Neutrophil (primary cell): ENCODE data around the gene GRAMD4.

Source experiments
- H3K27ac ChIP-seq: fragments of 200-600 bp; sonication (generic); 2 replicates; pipeline ENCODE4 v1.5.1; 2016; ENCODE audit warnings: mild to moderate bottlenecking, moderate library complexity
- H3K27me3 ChIP-seq: fragments of 200-600 bp; sonication (generic); 2 replicates; pipeline ENCODE4 v1.6.0; 2016; ENCODE audit warnings: mild to moderate bottlenecking
- H3K36me3 ChIP-seq: fragments of 200-600 bp; sonication (generic); 2 replicates; pipeline ENCODE4 v1.5.1; 2017
- H3K4me1 ChIP-seq, 2 experiments: fragments of 200-600 bp in 1 of 2; sonication (generic) in 1 of 2; 1 replicate in 1 of 2; 2 replicates in 1 of 2; pipeline versions ENCODE4 v1.5.1 to v1.6.1; 2013 to 2016; ENCODE audit warnings: low read depth in 1 of 2, low read length in 1 of 2, mild to moderate bottlenecking in 1 of 2, moderate library complexity in 1 of 2; ENCODE audit not compliant: control insufficient read depth in 1 of 2, insufficient read depth in 1 of 2
- H3K4me3 ChIP-seq, 2 experiments: fragments of 200-600 bp in 1 of 2; sonication (generic) in 1 of 2; 1 replicate in 1 of 2; 2 replicates in 1 of 2; pipeline ENCODE4 v1.5.1; 2013 to 2016; ENCODE audit warnings: low read depth in 1 of 2, low read length in 1 of 2, mild to moderate bottlenecking in 1 of 2, moderate library complexity in 1 of 2
- H3K9me3 ChIP-seq: fragments of 200-600 bp; sonication (generic); 2 replicates; pipeline ENCODE4 v1.5.1; 2016
- TF ChIP-seq, protein P1 (sequence below): fragments of 200-600 bp; sonication (generic); IDR thresholded peaks from 2 replicates; pipeline ENCODE4 v1.5.1; 2016; ENCODE audit warnings: antibody characterized with exemption

GRAMD4 gene

DNA sequence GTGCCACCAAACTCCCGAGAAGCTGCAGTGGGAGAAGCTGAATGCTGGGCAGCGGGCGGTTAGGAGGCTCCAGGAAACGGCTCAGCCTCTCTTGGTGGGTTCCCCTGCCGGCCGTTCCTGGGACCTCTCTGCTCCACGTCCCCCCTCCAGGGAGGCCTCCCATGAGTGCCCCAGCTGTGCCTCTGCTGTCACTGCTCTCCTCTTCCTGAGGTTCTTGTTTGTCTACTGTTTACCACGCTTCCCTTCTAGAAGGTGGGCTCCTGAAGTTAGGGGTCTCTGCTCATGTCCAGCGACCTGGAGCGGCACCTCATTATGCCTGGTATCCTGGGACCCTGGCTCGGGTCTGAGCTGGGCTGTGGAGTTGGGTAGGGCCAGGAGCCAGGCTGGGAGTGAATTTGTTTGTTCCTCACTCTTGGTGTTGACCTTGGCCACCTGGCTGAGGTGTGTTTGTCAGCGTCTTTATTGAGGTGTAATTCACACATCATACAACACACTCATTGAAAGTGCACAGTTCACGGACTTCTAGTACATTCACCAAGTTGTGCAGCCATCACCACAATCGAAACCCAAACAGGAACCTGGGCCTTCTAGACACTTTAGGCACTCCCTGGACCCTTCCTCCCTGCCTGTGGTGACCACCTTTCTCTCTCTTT lies 37.8 kb upstream of the GRAMD4 start:
- no peaks in the 10 kb centered on the region for H3K36me3 ChIP-seq
- no peak overlapping the region for H3K4me3 ChIP-seq
- H3K27ac ChIP-seq, result no peak overlapping the region
- H3K9me3 ChIP-seq, result no peaks in the 10 kb centered on the region
- H3K4me1 ChIP-seq, result peaks cover 42 to 44% of the 10 kb centered on the region in 2 experiments
- TF ChIP-seq, protein P1, sequence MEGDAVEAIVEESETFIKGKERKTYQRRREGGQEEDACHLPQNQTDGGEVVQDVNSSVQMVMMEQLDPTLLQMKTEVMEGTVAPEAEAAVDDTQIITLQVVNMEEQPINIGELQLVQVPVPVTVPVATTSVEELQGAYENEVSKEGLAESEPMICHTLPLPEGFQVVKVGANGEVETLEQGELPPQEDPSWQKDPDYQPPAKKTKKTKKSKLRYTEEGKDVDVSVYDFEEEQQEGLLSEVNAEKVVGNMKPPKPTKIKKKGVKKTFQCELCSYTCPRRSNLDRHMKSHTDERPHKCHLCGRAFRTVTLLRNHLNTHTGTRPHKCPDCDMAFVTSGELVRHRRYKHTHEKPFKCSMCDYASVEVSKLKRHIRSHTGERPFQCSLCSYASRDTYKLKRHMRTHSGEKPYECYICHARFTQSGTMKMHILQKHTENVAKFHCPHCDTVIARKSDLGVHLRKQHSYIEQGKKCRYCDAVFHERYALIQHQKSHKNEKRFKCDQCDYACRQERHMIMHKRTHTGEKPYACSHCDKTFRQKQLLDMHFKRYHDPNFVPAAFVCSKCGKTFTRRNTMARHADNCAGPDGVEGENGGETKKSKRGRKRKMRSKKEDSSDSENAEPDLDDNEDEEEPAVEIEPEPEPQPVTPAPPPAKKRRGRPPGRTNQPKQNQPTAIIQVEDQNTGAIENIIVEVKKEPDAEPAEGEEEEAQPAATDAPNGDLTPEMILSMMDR, result no peak
- no peaks in the 10 kb centered on the region for H3K27me3 ChIP-seq

DNA sequence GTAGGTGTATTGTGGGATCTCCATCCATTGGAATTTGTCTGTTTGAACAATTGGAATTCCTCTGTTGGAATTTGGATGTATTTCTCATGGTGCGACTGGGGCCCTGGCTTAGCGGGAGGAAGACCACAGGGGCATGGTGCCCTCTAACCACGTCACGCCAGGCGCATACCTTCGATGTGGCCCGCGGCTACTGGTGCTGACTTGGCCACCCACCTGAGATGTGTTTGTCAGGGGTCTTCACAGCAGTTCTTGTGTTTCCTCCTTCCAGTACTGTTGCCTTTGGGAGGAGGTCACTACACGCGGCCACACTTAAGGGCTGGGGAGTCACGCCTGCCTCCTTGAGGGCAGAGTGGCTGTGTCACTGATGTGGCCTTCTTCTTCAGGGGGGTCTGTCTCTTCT lies 36.6 kb upstream of the GRAMD4 start:
- Histone ChIP-seq H3K4me1 (peaks cover 38 to 41% of the 10 kb centered on the region in 2 experiments), H3K9me3 (no peaks in the 10 kb centered on the region), H3K27me3 (no peaks in the 10 kb centered on the region), H3K4me3 (no peak overlapping the region), H3K36me3 (no peaks in the 10 kb centered on the region), H3K27ac (no peak overlapping the region)
- TF ChIP-seq, protein P1, result no peak

DNA sequence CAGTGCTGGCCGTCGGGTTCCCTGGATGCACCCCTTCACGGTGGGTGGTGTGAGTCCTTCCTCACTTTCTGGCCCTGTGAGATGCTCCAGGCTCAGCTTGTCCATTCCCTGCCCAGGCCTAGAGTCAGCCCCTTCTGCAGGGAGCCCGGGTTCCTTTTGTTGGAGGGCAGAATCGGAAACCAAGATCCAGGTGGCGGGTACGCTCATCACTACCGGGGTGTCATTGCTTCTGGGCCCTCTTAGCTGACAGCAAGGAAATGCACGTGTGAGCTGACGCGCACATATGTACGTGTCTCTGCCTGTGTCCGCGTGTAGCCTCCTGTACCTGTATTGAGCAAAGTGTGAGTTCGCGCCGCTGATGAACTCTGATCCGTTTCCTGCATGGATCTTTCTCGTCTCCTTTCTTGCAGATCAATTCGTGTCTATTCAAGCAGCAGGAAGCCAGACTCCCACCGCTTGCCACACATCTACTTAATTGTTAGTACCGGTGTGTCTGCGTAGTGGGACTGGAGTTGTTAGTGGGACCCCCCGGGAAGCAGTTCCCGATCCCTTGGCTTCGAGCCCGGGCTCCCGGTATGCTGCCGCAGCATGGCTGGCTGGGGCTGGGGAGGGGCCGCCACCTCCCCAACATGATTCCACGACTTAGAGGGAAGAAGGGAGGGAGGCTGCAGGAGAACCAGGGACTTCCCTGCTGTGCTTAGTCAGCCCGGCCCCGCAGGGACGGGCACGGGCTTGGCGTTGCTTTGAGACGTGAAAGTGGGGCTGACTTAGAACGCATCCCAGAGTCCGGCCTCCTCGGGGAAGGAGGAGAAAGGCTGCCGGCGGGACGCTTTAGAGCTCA lies 35.9 kb upstream of the GRAMD4 start:
- Histone ChIP-seq H3K27me3 (no peaks in the 10 kb centered on the region), H3K4me3 (no peak overlapping the region), H3K9me3 (no peaks in the 10 kb centered on the region), H3K36me3 (no peaks in the 10 kb centered on the region), H3K27ac (no peak overlapping the region), H3K4me1 (peaks cover 31 to 35% of the 10 kb centered on the region in 2 experiments)
- TF ChIP-seq, protein P1, result no peak

DNA sequence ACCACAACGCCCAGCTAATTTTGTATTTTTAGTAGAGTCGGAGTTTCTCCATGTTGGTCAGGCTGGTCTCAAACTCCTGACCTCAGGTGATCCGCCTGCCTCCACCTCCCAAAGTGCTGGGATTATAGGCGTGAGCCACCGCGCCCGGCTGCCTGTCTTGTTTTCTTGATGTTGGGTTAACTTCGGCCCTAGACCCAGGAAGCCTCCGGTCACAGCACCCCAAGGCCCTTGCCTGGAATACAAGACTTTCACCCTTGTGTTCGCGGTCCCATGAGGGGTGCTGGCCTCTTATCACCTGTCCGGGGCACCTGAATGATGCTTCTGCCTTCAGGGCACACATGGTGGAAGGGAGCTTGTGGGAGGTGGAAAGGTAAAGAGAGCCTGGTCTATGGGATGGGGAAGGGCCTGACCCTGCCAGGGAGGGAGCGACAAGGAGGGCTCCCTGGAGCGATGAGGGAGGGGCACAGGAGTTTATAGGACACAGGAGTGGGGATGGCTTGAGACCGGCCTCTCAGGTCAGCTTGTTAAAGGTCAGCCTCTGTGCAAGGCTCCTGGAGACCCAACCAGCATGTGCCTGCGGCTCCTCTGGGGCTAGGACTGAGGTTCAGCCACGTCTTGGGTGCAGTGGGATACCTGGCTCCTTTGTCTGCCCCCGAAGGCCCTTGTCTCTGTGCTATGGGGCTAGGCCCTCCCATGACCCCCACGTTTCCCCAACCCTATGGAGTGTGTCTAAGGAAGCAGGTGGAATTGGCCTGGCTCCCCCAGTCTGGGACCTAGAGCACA lies 34.7 kb upstream of the GRAMD4 start:
- H3K4me3 ChIP-seq, result no peak overlapping the region
- H3K27ac ChIP-seq, result no peak overlapping the region
- TF ChIP-seq, protein P1, result no peak
- H3K36me3 ChIP-seq, result no peaks in the 10 kb centered on the region
- H3K27me3 ChIP-seq, result no peaks in the 10 kb centered on the region
- H3K4me1 ChIP-seq, result peaks cover 23 to 26% of the 10 kb centered on the region in 2 experiments
- no peaks in the 10 kb centered on the region for H3K9me3 ChIP-seq

DNA sequence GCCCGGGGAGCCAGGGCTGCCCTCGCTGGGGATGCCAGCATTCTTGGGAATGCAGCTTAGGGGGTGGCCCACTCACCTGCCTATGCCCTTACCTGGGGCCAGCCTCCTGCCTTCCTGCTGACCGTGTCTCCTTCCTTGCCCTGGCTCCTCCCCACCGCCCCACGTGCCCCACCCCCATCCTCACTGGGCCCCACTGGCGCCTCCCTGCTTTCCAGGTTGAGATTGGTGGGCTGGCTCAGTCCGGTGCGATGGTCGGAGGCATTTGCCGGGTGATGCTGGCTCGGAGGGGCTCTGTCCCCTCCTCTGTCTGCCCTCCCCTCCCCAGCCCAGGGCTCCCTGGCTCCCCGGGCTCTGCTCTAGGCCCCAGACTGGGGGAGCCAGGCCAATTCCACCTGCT lies 34.1 kb upstream of the GRAMD4 start:
- Histone ChIP-seq H3K4me3 (no peak overlapping the region), H3K27ac (no peak overlapping the region), H3K36me3 (no peaks in the 10 kb centered on the region), H3K27me3 (no peaks in the 10 kb centered on the region), H3K9me3 (no peaks in the 10 kb centered on the region), H3K4me1 (peaks cover 22 to 25% of the 10 kb centered on the region in 2 experiments)
- TF ChIP-seq, protein P1, result no peak
